OCI-LY1 (cell line): ENCODE data around the gene CYYR1.

Experiments
- H2AFZ ChIP-seq: fragments of 200-600 bp; sonication (generic), shearing (Covaris generic); 2 replicates; pipeline ENCODE4 v1.6.0; 2014; ENCODE audit warnings: antibody characterized with exemption, mild to moderate bottlenecking, low read length
- H3F3A ChIP-seq: fragments of 200-600 bp; sonication (generic), shearing (Covaris generic); 2 replicates; pipeline ENCODE4 v1.6.0; 2014; ENCODE audit warnings: mild to moderate bottlenecking, antibody characterized with exemption, low read length, moderate library complexity; ENCODE audit not compliant: insufficient read depth
- H3K27ac ChIP-seq: fragments of 200-600 bp; sonication (generic); 2 replicates; pipeline ENCODE4 v1.5.1; 2014; ENCODE audit warnings: low read length, mixed run types, mild to moderate bottlenecking, low read depth; ENCODE audit not compliant: poor library complexity, severe bottlenecking
- H3K27me3 ChIP-seq: fragments of 200-600 bp; sonication (generic); 2 replicates; pipeline ENCODE4 v1.6.0; 2014; ENCODE audit warnings: antibody characterized with exemption, mild to moderate bottlenecking, low read length, moderate library complexity; ENCODE audit not compliant: insufficient read depth
- H3K36me3 ChIP-seq: fragments of 200-600 bp; sonication (generic); 2 replicates; pipeline ENCODE4 v1.6.1; 2014; ENCODE audit warnings: mild to moderate bottlenecking, antibody characterized with exemption, low read length, moderate library complexity, mixed read lengths; ENCODE audit not compliant: insufficient read depth
- H3K4me1 ChIP-seq: fragments of 200-600 bp; sonication (generic); 2 replicates; pipeline ENCODE4 v1.5.1; 2014; ENCODE audit warnings: mild to moderate bottlenecking, low read length, moderate library complexity; ENCODE audit not compliant: insufficient read depth, severe bottlenecking
- H3K4me2 ChIP-seq: fragments of 200-600 bp; sonication (generic), shearing (Covaris generic); 2 replicates; pipeline ENCODE4 v1.6.1; 2014; ENCODE audit warnings: low read length
- H3K4me3 ChIP-seq: fragments of 200-600 bp; sonication (generic); 2 replicates; pipeline ENCODE4 v1.5.1; 2014; ENCODE audit warnings: low read length, low read depth, mild to moderate bottlenecking, mixed read lengths; ENCODE audit not compliant: poor library complexity, severe bottlenecking
- H3K79me2 ChIP-seq: fragments of 200-600 bp; shearing (Covaris generic); 2 replicates; pipeline ENCODE4 v1.6.1; 2016; ENCODE audit warnings: mixed run types, low read length, mixed read lengths; ENCODE audit not compliant: insufficient read depth
- H3K9ac ChIP-seq: fragments of 200-600 bp; sonication (generic), shearing (Covaris generic); 2 replicates; pipeline ENCODE4 v1.6.1; 2014; ENCODE audit warnings: mild to moderate bottlenecking, low read length, mixed read lengths
- H3K9me2 ChIP-seq: fragments of 200-600 bp; sonication (generic), shearing (Covaris generic); 2 replicates; pipeline ENCODE4 v1.6.1; 2014; ENCODE audit warnings: low read depth, mild to moderate bottlenecking, low read length, mixed read lengths
- H3K9me3 ChIP-seq: fragments of 200-600 bp; shearing (Covaris generic); 2 replicates; pipeline ENCODE4 v1.6.1; 2014; ENCODE audit warnings: low read length, mixed read lengths
- H4K20me1 ChIP-seq: fragments of 200-600 bp; sonication (generic), shearing (Covaris generic); 2 replicates; pipeline ENCODE4 v1.6.0; 2016; ENCODE audit warnings: mild to moderate bottlenecking, low read length; ENCODE audit not compliant: insufficient read depth
- CTCF ChIP-seq: fragments of 200-600 bp; sonication (generic), shearing (Covaris generic); IDR thresholded peaks from 2 replicates; pipeline ENCODE4 v1.5.1; 2017; ENCODE audit warnings: mild to moderate bottlenecking, antibody characterized with exemption, low read length, moderate library complexity, mixed read lengths
- EZH2 ChIP-seq: fragments of 200-600 bp; sonication (generic), shearing (Covaris generic); IDR thresholded peaks from 2 replicates; pipeline ENCODE4 v1.8.0; 2017; ENCODE audit warnings: borderline replicate concordance, mixed run types, mild to moderate bottlenecking, antibody characterized with exemption, low read length, moderate library complexity, mixed read lengths

Gene CYYR1

GRCh38 chr21:26555540-26556146, 17.4 kb downstream of the CYYR1 start:
- Histone ChIP-seq H3F3A (no peaks in the 10 kb centered on the region), H4K20me1 (no peaks in the 10 kb centered on the region), H3K9me2 (no peaks in the 10 kb centered on the region), H3K4me2 (no peak overlapping the region), H3K27me3 (no peaks in the 10 kb centered on the region), H3K4me1 (no peaks in the 10 kb centered on the region), H3K4me3 (no peak overlapping the region), H3K9ac (no peak overlapping the region), H3K79me2 (no peaks in the 10 kb centered on the region), H2AFZ (no peak overlapping the region), H3K27ac (no peak overlapping the region), H3K9me3 (no peaks in the 10 kb centered on the region), H3K36me3 (no peaks in the 10 kb centered on the region)
- TF ChIP-seq CTCF (no peak), EZH2 (no peak)

GRCh38 chr21:26554365-26554764, 18.7 kb downstream of the CYYR1 start:
- H3K36me3 ChIP-seq: no peaks in the 10 kb centered on the region
- H3K27ac ChIP-seq: no peak overlapping the region
- no peaks in the 10 kb centered on the region for H3K79me2 ChIP-seq
- H3K4me3 ChIP-seq: no peak overlapping the region
- H3K4me1 ChIP-seq: no peaks in the 10 kb centered on the region
- no peaks in the 10 kb centered on the region for H3K9me3 ChIP-seq
- no peaks in the 10 kb centered on the region for H3K27me3 ChIP-seq
- no peaks in the 10 kb centered on the region for H3K9me2 ChIP-seq
- TF ChIP-seq EZH2 (no peak), CTCF (no peak)
- no peak overlapping the region for H3K9ac ChIP-seq
- no peaks in the 10 kb centered on the region for H4K20me1 ChIP-seq
- no peak overlapping the region for H2AFZ ChIP-seq
- no peaks in the 10 kb centered on the region for H3F3A ChIP-seq
- H3K4me2 ChIP-seq: no peak overlapping the region

- no peak for TF ChIP-seq CTCF
- no peak for TF ChIP-seq EZH2
- no peaks in the 10 kb centered on the region for H3K9me3 ChIP-seq
- no peak overlapping the region for H3K9ac ChIP-seq
- H3K27ac ChIP-seq: no peak overlapping the region
- H2AFZ ChIP-seq: no peak overlapping the region
- H3F3A ChIP-seq: no peaks in the 10 kb centered on the region
- no peak overlapping the region for H3K4me2 ChIP-seq
- no peaks in the 10 kb centered on the region for H3K27me3 ChIP-seq
- no peaks in the 10 kb centered on the region for H3K36me3 ChIP-seq
- no peaks in the 10 kb centered on the region for H3K79me2 ChIP-seq
- H3K4me3 ChIP-seq: no peak overlapping the region
- no peaks in the 10 kb centered on the region for H3K9me2 ChIP-seq
- no peaks in the 10 kb centered on the region for H3K4me1 ChIP-seq
- H4K20me1 ChIP-seq: no peaks in the 10 kb centered on the region
Measured at GRCh38 chr21:26553898-26554297, 19.2 kb downstream of the CYYR1 start.
